GM23338 (cell line): ENCODE measurements around the gene SAFB2.

Source experiments
- CREB1 ChIP-seq: fragments of 250-450 bp; sonication (Bioruptor Pico); IDR thresholded peaks from 2 replicates; pipeline ENCODE4 v1.5.0; 2020; ENCODE audit warnings: low read depth, mild to moderate bottlenecking, moderate library complexity
- CTCF ChIP-seq, 2 experiments: fragments of 200-600 bp in 1 of 2; sonication (generic) in 1 of 2; conservative IDR thresholded peaks; 2 replicates each; pipeline versions ENCODE4 v1.5.1 to v1.6.1; 2016 to 2017; ENCODE audit warnings: antibody characterized with exemption in 2 of 2, low read depth in 2 of 2, mild to moderate bottlenecking in 2 of 2, moderate library complexity in 1 of 2
- EZH2 ChIP-seq: fragments of 200-600 bp; sonication (generic); IDR thresholded peaks from one replicate; pipeline ENCODE4 v1.8.0; 2017; ENCODE audit warnings: antibody characterized with exemption, mild to moderate bottlenecking, low read depth; ENCODE audit not compliant: unreplicated experiment
- EZH2phosphoT487 ChIP-seq: fragments of 200-600 bp; sonication (generic); IDR thresholded peaks from one replicate; pipeline ENCODE4 v1.8.1; 2018; ENCODE audit warnings: antibody characterized with exemption; ENCODE audit not compliant: unreplicated experiment
- JUNB ChIP-seq: IDR thresholded peaks from one replicate; pipeline ENCODE4 v1.6.1; 2016; ENCODE audit warnings: antibody characterized with exemption; ENCODE audit not compliant: unreplicated experiment
- NANOG ChIP-seq: IDR thresholded peaks from 2 replicates; pipeline ENCODE4 v1.6.1; 2016; ENCODE audit warnings: antibody characterized with exemption, borderline replicate concordance
- POLR2AphosphoS5 ChIP-seq: IDR thresholded peaks from 2 replicates; pipeline ENCODE4 v1.6.1; 2016; ENCODE audit warnings: antibody characterized with exemption, low read depth
- REST ChIP-seq: IDR thresholded peaks from one replicate; pipeline ENCODE4 v1.6.1; 2018; ENCODE audit warnings: antibody characterized with exemption; ENCODE audit not compliant: unreplicated experiment
- STAT1 ChIP-seq: IDR thresholded peaks from one replicate; pipeline ENCODE4 v1.6.1; 2016; ENCODE audit warnings: antibody characterized with exemption; ENCODE audit not compliant: unreplicated experiment
- ZNF114 ChIP-seq: fragments of 250-450 bp; sonication (Bioruptor Pico); IDR thresholded peaks from 2 replicates; pipeline ENCODE4 v1.5.0; 2020; ENCODE audit warnings: mild to moderate bottlenecking, moderate library complexity
- ZNF331 ChIP-seq: fragments of 250-450 bp; sonication (Bioruptor Pico); IDR thresholded peaks from 2 replicates; pipeline ENCODE4 v1.5.0; 2020; ENCODE audit warnings: low read depth, mild to moderate bottlenecking, moderate library complexity
- TF ChIP-seq, protein P1 (sequence below): IDR thresholded peaks from 2 replicates; pipeline ENCODE4 v1.6.1; 2016; ENCODE audit warnings: antibody characterized with exemption

- TF ChIP-seq CTCF (conservative IDR thresholded peaks at IDR 0.05; ENCODE audit: low read depth in 2 of 2): no peak
- no peak for TF ChIP-seq CREB1 (CRISPR knock-in tag)
- no peak for TF ChIP-seq POLR2AphosphoS5
- TF ChIP-seq JUNB: no peak
- TF ChIP-seq EZH2: no peak
- TF ChIP-seq EZH2phosphoT487: no peak
- TF ChIP-seq, protein P1, sequence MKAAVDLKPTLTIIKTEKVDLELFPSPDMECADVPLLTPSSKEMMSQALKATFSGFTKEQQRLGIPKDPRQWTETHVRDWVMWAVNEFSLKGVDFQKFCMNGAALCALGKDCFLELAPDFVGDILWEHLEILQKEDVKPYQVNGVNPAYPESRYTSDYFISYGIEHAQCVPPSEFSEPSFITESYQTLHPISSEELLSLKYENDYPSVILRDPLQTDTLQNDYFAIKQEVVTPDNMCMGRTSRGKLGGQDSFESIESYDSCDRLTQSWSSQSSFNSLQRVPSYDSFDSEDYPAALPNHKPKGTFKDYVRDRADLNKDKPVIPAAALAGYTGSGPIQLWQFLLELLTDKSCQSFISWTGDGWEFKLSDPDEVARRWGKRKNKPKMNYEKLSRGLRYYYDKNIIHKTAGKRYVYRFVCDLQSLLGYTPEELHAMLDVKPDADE: no peak
- TF ChIP-seq REST: no peak
- no peak for TF ChIP-seq ZNF331 (CRISPR knock-in tag)
- no peak for TF ChIP-seq ZNF114 (CRISPR knock-in tag)
- no peak for TF ChIP-seq NANOG
- no peak for TF ChIP-seq STAT1
These were observed 49.9 kb downstream of the SAFB2 start for GRCh38 chr19:5572556-5573286.
